GM23338 (cell line): ENCODE measurements around the gene RAD50. TPM values are rescaled to one million over a fixed set of nuclear protein-coding genes. Genes with fewer than 3 reads are reported as not detected.
A peak's percentile ranks its signal among the peaks of the same experiment; 100 is the strongest.

Source experiments
- ATAC-seq: fragments of 200-7000 bp; cut with Tn5 transposase; 3 replicates; pipeline ENCODE4 v1.9.1; 2020
- DNase-seq: peaks from one replicate; pipeline ENCODE4 v3.0.0-alpha.2; 2015; ENCODE audit warnings: low spot score
- H2AFZ ChIP-seq: fragments of 200-600 bp; sonication (generic); 2 replicates; pipeline ENCODE4 v1.8.0; 2016; ENCODE audit warnings: antibody characterized with exemption, mild to moderate bottlenecking, moderate library complexity
- H3F3A ChIP-seq: fragments of 200-600 bp; sonication (generic); replicated peaks from 2 replicates; pipeline ENCODE4 v1.8.0; 2017; ENCODE audit warnings: antibody characterized with exemption, mixed run types, low read depth
- H3K27ac ChIP-seq: fragments of 200-600 bp; sonication (generic); 2 replicates; pipeline ENCODE4 v1.6.1; 2016; ENCODE audit warnings: low read depth
- H3K27me3 ChIP-seq: fragments of 200-600 bp; sonication (generic); 2 replicates; pipeline ENCODE4 v1.8.0; 2016; ENCODE audit warnings: mild to moderate bottlenecking, mixed run types, moderate library complexity; ENCODE audit not compliant: insufficient read depth
- H3K36me3 ChIP-seq: fragments of 200-600 bp; sonication (generic); 2 replicates; pipeline ENCODE4 v1.8.0; 2016; ENCODE audit warnings: mild to moderate bottlenecking; ENCODE audit not compliant: insufficient read depth
- H3K4me1 ChIP-seq: fragments of 200-600 bp; sonication (generic); 2 replicates; pipeline ENCODE4 v1.8.0; 2016; ENCODE audit warnings: mild to moderate bottlenecking, moderate library complexity; ENCODE audit not compliant: insufficient read depth
- H3K4me2 ChIP-seq: fragments of 200-600 bp; sonication (generic); 2 replicates; pipeline ENCODE4 v1.7.1; 2017; ENCODE audit warnings: mixed run types
- H3K4me3 ChIP-seq: fragments of 200-600 bp; sonication (generic); 2 replicates; pipeline ENCODE4 v1.6.1; 2016; ENCODE audit warnings: mixed run types
- H3K79me2 ChIP-seq: fragments of 200-600 bp; sonication (generic); replicated peaks from 2 replicates; pipeline ENCODE4 v1.8.0; 2017; ENCODE audit warnings: mild to moderate bottlenecking; ENCODE audit not compliant: insufficient read depth
- H3K9me2 ChIP-seq: fragments of 200-600 bp; sonication (generic); 2 replicates; pipeline ENCODE4 v1.8.0; 2017; ENCODE audit not compliant: insufficient read depth
- H4K20me1 ChIP-seq: fragments of 200-600 bp; sonication (generic); replicated peaks from 2 replicates; pipeline ENCODE4 v1.8.0; 2017; ENCODE audit warnings: mild to moderate bottlenecking; ENCODE audit not compliant: insufficient read depth
- H3K27ac Mint-ChIP-seq: 2 replicates; pipeline ENCODE4 v1.8.0; 2020; ENCODE audit warnings: inconsistent platforms, mild to moderate bottlenecking, moderate library complexity, mixed read lengths
- H3K27me3 Mint-ChIP-seq: 3 replicates; pipeline ENCODE4 v1.8.0; 2022; ENCODE audit warnings: low read depth, mild to moderate bottlenecking, moderate library complexity, mixed read lengths, inconsistent platforms; ENCODE audit not compliant: insufficient read depth, poor library complexity
- H3K36me3 Mint-ChIP-seq: 3 replicates; pipeline ENCODE4 v1.8.0; 2021; ENCODE audit warnings: low read depth, mild to moderate bottlenecking, inconsistent platforms, moderate library complexity, mixed read lengths
- H3K4me1 Mint-ChIP-seq: 3 replicates; pipeline ENCODE4 v1.8.0; 2020; ENCODE audit warnings: mild to moderate bottlenecking, inconsistent platforms, mixed read lengths
- H3K4me3 Mint-ChIP-seq: 3 replicates; pipeline ENCODE4 v1.8.0; 2021; ENCODE audit warnings: moderate library complexity, mild to moderate bottlenecking, inconsistent platforms, mixed read lengths
- H3K9me3 Mint-ChIP-seq: 3 replicates; pipeline ENCODE4 v1.8.0; 2020; ENCODE audit warnings: moderate library complexity, mild to moderate bottlenecking, inconsistent platforms, mixed read lengths
- CTCF ChIP-seq, 2 experiments: fragments of 200-600 bp in 1 of 2; sonication (generic) in 1 of 2; conservative IDR thresholded peaks; 2 replicates each; pipeline versions ENCODE4 v1.5.1 to v1.6.1; 2016 to 2017; ENCODE audit warnings: antibody characterized with exemption in 2 of 2, low read depth in 2 of 2, mild to moderate bottlenecking in 2 of 2, moderate library complexity in 1 of 2
- ETS1 ChIP-seq: IDR thresholded peaks from 2 replicates; pipeline ENCODE4 v1.6.1; 2016; ENCODE audit warnings: antibody characterized with exemption
- EZH2 ChIP-seq: fragments of 200-600 bp; sonication (generic); IDR thresholded peaks from one replicate; pipeline ENCODE4 v1.8.0; 2017; ENCODE audit warnings: antibody characterized with exemption, mild to moderate bottlenecking, low read depth; ENCODE audit not compliant: unreplicated experiment
- EZH2phosphoT487 ChIP-seq: fragments of 200-600 bp; sonication (generic); IDR thresholded peaks from one replicate; pipeline ENCODE4 v1.8.1; 2018; ENCODE audit warnings: antibody characterized with exemption; ENCODE audit not compliant: unreplicated experiment
- NANOG ChIP-seq: IDR thresholded peaks from 2 replicates; pipeline ENCODE4 v1.6.1; 2016; ENCODE audit warnings: antibody characterized with exemption, borderline replicate concordance
- STAT1 ChIP-seq: IDR thresholded peaks from one replicate; pipeline ENCODE4 v1.6.1; 2016; ENCODE audit warnings: antibody characterized with exemption; ENCODE audit not compliant: unreplicated experiment
- ZNF114 ChIP-seq: fragments of 250-450 bp; sonication (Bioruptor Pico); IDR thresholded peaks from 2 replicates; pipeline ENCODE4 v1.5.0; 2020; ENCODE audit warnings: mild to moderate bottlenecking, moderate library complexity
- polyA plus RNA-seq: library from polyadenylated mRNA; unstranded; fragments of >200 nt; fragmentation: Nextera tagmentation; extraction: Ambion mirVana; gene quantifications from 2 replicates; pipeline ENCODE4 v1.2.1, GENCODE V29; 2016
- total RNA-seq: library from RNA; depleted of rRNA; stranded (reverse); fragments of >200 nt; shearing (Covaris generic); gene quantifications from 2 replicates; pipeline ENCODE4 v1.2.3, GENCODE V29; 2014

RAD50 gene
- total and polyA plus RNA-seq, 2 experiments from 2014 or later, result 27.0 to 52.2 TPM

GRCh38 chr5:132655821-132656773 lies 99.3 kb downstream of the RAD50 start:
- H3K36me3 Mint-ChIP-seq, result peaks cover 3% of the 10 kb centered on the region; the same call in 1 of the 3 replicates
- Histone ChIP-seq H3K4me2 (peak overlapping the region; percentile 82), H3K27me3 (peaks cover 42% of the 10 kb centered on the region), H3K4me3 (peak overlapping the region; percentile 51), H3F3A (0 out of 2 replicates have a peak, but pooled peaks cover 4% of the 10 kb centered on the region), H4K20me1 (no peaks in the 10 kb centered on the region), H3K79me2 (no peaks in the 10 kb centered on the region), H2AFZ (peak overlapping the region; percentile 95), H3K4me1 (no peaks in the 10 kb centered on the region; the same call in none of the 2 replicates), H3K36me3 (no peaks in the 10 kb centered on the region), H3K9me2 (no peaks in the 10 kb centered on the region), H3K27ac (no peak overlapping the region)
- peak; percentile 72 for DNase-seq
- no peak overlapping the region for H3K27ac Mint-ChIP-seq
- peaks cover 6% of the 10 kb centered on the region; the same call in 1 of the 3 replicates for H3K4me1 Mint-ChIP-seq
- no peaks in the 10 kb centered on the region; the same call in 1 of the 3 replicates for H3K9me3 Mint-ChIP-seq
- peaks cover 45% of the 10 kb centered on the region for H3K27me3 Mint-ChIP-seq
- H3K4me3 Mint-ChIP-seq, result peak overlapping the region; percentile 54; the same call in 2 of the 3 replicates
- peak; percentile 67 for ATAC-seq
- peak; percentile 40 for TF ChIP-seq EZH2
- no peak; the same call in 1 of the 2 replicates for TF ChIP-seq ZNF114 (CRISPR knock-in tag)
- TF ChIP-seq CTCF (conservative IDR thresholded peaks at IDR 0.05; ENCODE audit: low read depth in 2 of 2), result peak in 1 of 2 experiments; percentile 38; a peak in 2 of 4 replicates

- Mint-ChIP-seq H3K27ac (no peak overlapping the region), H3K9me3 (no peaks in the 10 kb centered on the region; the same call in 1 of the 3 replicates), H3K36me3 (peaks cover 3% of the 10 kb centered on the region; the same call in 1 of the 3 replicates), H3K4me3 (peak overlapping the region; percentile 36; the same call in 1 of the 3 replicates), H3K4me1 (peaks cover 6% of the 10 kb centered on the region; the same call in 1 of the 3 replicates), H3K27me3 (peaks cover 45% of the 10 kb centered on the region)
- Histone ChIP-seq H4K20me1 (no peaks in the 10 kb centered on the region), H3K9me2 (no peaks in the 10 kb centered on the region), H3K79me2 (no peaks in the 10 kb centered on the region), H3K27ac (no peak overlapping the region), H3K4me1 (no peaks in the 10 kb centered on the region; the same call in none of the 2 replicates), H2AFZ (peak overlapping the region; percentile 94), H3K4me3 (peak overlapping the region; percentile 51), H3F3A (0 out of 2 replicates have a peak, but pooled peaks cover 4% of the 10 kb centered on the region), H3K36me3 (no peaks in the 10 kb centered on the region), H3K27me3 (peaks cover 42% of the 10 kb centered on the region), H3K4me2 (peak overlapping the region; percentile 82)
- DNase-seq (peak; percentile 19), ATAC-seq (peak; percentile 15)
- no peak for TF ChIP-seq NANOG
- no peak for TF ChIP-seq CTCF (conservative IDR thresholded peaks at IDR 0.05; ENCODE audit: low read depth in 2 of 2)
- TF ChIP-seq ZNF114 (CRISPR knock-in tag), result no peak
- TF ChIP-seq STAT1, result no peak
- no peak for TF ChIP-seq ETS1
- no peak for TF ChIP-seq EZH2phosphoT487
These were observed 100.1 kb downstream of the RAD50 start for GRCh38 chr5:132656774-132657355.
